Epithelial cell of proximal tubule (primary cell): ENCODE measurements around the gene EDEM1. TPM values are rescaled to one million over a fixed set of nuclear protein-coding genes. Genes with fewer than 3 reads are reported as not detected.

Experiments used
- DNase-seq: peaks from one replicate; pipeline ENCODE4 v3.0.0-alpha.2; 2011; ENCODE audit warnings: low read depth
- H3K4me3 ChIP-seq: 2 replicates; pipeline ENCODE4 v1.5.1; 2011; ENCODE audit warnings: low read depth, mild to moderate bottlenecking, low read length
- total RNA-seq: library from RNA; depleted of rRNA; stranded (reverse); fragments of >200 nt; gene quantifications from 2 replicates; pipeline ENCODE4 v1.2.3, GENCODE V29; 2015
- TF ChIP-seq, protein P1 (sequence below): conservative IDR thresholded peaks from 2 replicates; pipeline ENCODE4 v1.5.1; 2012; ENCODE audit warnings: low read depth, mild to moderate bottlenecking, low read length

The EDEM1 gene
- total RNA-seq, 1 donor from 2014 or later, result 50.6 TPM

DNA sequence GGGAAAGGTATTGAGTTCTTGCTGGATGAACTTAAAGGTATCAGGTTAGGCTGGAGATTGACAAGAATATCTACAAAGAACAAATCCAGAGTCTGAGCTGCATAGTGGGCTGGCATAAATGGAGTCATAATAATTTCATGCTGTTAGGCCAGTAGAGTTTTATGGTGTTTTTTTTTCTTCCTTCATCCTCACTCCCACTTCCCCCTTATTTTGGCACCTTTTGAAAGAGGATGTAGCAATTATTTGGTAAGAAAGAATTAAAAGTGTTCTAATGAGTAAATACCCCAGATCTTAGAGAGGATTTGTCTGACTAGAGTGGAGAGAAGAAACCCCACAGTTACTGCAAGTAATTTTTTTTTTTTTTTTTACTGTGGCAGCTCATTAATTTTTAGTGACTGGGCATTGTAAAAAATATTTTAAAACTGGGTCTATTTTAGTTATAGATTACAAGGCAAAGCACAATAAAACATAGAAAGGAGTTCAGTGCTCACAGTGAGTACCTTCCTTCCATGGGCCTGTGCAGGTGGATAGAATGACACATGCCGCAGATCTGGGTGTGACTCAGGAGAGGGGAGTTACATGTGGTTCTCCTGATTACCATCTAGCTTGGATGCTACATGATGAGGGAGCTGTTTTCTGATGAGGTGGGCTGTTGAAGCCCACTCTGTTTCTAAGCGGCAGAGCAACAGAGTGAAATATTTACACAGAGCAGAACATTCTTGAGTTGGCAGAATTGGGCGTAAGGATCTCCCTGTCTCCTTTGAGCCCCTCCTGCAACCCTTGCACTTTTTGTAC is 5.3 kb downstream of the EDEM1 start:
- DNase-seq, result no peak
- TF ChIP-seq, protein P1, sequence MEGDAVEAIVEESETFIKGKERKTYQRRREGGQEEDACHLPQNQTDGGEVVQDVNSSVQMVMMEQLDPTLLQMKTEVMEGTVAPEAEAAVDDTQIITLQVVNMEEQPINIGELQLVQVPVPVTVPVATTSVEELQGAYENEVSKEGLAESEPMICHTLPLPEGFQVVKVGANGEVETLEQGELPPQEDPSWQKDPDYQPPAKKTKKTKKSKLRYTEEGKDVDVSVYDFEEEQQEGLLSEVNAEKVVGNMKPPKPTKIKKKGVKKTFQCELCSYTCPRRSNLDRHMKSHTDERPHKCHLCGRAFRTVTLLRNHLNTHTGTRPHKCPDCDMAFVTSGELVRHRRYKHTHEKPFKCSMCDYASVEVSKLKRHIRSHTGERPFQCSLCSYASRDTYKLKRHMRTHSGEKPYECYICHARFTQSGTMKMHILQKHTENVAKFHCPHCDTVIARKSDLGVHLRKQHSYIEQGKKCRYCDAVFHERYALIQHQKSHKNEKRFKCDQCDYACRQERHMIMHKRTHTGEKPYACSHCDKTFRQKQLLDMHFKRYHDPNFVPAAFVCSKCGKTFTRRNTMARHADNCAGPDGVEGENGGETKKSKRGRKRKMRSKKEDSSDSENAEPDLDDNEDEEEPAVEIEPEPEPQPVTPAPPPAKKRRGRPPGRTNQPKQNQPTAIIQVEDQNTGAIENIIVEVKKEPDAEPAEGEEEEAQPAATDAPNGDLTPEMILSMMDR, result no peak
- H3K4me3 ChIP-seq, result no peak overlapping the region

DNA sequence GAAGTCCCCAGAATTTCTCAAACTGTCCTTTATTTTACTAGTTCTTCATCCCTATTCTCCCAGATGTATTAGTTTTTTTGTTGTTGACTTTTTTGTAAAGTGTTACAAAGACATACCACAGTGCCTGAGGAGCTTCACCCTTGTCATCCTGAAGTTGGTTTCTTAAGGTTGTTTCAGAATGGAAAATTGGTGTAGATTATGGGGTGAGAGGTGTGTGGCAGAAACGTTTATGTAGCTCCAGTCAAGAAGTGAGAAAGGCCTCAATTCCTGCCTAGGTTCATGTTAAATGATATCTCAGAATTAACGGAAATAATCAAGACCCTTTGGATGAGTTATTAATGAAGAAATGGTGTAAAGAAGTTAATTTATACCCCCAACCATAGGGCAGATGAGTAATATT is 6.8 kb downstream of the EDEM1 start:
- no peak for DNase-seq
- TF ChIP-seq, protein P1, result no peak
- no peak overlapping the region for H3K4me3 ChIP-seq

DNA sequence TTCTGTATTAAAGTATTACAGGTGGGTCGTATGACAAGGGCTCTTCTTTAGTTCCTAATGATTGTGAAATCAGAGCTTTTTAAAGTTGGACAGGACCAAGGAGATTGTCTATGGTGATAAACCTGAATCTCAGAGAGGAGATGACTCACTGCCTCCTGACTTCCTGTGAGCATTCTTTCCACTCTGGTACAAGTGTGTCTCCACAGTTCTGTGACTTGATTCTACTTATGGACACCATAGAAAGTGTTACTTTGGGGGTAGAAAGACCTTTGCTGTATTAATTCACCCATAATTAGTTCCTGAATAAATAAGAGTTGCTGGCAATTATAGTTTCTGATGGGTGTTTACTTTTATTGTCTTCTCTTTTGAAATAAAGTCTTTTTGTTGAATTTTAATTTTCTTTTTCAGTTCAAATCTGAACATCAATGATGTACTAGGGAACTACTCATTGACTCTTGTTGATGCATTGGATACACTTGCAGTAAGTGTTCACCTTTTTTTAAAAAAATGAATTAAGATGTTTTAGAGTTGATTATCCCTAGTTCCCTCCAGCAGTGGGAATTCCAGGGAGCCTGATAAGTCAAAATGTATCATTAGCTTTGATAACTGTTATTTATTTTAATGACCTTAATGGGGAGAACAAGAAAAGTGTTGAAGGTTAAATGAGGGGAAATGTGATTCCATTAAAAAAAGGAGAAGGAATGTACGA is 7.4 kb downstream of the EDEM1 start:
- TF ChIP-seq, protein P1, result no peak
- peak; percentile 84 for DNase-seq
- H3K4me3 ChIP-seq, result no peak overlapping the region

DNA sequence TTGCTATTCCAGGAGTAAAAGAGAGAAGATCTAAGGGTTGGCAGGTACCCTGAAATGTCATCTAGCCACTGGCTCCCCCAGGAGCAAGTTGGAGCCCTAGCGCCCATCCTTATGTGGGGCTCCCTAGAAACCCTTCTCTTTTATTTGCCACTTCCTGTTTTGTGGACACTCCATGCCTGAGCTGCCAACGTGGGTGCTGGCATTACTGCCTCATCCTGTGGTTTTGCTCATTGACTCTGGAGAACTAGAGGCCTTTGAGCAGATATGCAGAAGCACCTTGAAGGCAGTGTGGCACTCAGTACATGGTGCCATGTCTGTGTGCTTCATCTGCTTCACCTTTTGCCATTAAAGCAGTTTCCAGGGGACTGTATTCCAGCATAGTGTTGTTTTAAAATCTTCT is 8.1 kb downstream of the EDEM1 start:
- TF ChIP-seq, protein P1, result no peak
- no peak overlapping the region for H3K4me3 ChIP-seq
- no peak for DNase-seq

DNA sequence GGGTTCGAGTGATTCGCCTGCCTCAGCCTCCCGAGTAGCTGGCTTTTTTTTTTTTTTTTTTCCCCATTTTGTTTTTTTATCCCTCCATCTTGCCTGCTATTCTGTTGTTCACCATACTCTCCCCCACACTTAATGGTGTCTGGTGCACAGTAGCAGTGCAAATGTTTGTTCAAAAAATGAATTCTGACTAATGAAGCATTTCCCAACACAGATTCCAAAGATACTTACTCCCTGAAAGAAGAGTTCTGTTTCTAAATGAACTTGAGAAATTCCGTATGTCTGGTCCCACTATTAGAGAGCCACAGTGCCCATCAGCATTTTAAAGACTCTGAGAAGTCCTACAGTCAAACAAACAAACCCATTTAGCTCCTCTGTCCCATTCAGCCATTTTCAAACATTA is 9.5 kb downstream of the EDEM1 start:
- H3K4me3 ChIP-seq, result no peak overlapping the region
- DNase-seq, result no peak
- TF ChIP-seq, protein P1, result no peak

DNA sequence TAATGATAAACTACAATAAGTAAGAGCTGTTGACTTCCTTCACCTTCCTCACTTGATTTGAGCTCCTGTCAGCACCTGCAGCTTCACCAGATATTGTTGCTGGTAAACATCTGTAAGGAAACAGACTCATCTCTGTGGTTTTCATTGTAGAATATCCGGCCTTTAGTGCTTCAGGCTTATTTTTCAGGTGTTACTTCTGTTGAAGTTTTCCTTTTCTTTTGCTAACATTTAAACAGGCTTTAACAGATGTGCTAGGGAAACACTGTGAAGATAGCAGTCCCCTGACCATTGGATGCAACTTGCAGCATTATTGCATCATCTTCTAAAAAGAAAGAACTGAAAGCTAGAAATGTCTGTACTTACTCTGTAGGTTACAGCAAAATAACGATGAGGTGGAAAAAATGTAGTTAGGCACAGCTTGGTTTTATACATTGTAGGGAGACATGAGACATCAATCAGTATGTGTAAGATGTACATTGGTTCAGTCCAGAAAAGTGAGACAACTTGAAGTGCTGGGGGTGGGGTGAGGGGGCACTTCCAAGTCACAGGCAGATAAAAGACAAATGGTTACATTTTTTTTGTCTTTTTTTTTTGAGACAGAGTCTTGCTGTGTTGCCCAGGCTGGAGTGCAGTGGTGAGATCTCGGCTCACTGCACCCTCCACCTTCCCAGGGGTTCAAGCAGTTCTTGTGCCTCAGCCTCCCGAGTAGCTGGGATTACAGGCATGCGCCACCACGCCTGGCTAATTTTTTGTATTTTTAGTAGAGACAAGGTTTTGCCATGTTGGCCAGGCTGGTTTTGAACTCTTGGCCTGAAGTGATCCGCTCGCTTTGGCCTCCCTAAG is 10.2 kb downstream of the EDEM1 start:
- DNase-seq, result no peak
- H3K4me3 ChIP-seq, result no peak overlapping the region
- TF ChIP-seq, protein P1, result no peak
